ENCODE measurements around the gene LRRC8B. TPM values are rescaled to one million over a fixed set of nuclear protein-coding genes. Genes with fewer than 3 reads are reported as not detected.
A peak's percentile ranks its signal among the peaks of the same experiment; 100 is the strongest.

The LRRC8B gene
- total and polyA plus RNA-seq, 2 of the 8 experiments (the other 6 are each of a cell fraction or from before 2014, with no cell fraction given): 18.4 to 29.2 TPM

- TF ChIP-seq POU5F1 (IDR thresholded peaks at IDR 0.05; ENCODE audit: low read depth, low read length) (no peak), BRCA1 (IDR thresholded peaks at IDR 0.05; ENCODE audit: low read depth, low read length) (no peak), BCL11A (IDR thresholded peaks at IDR 0.05; ENCODE audit: low read depth in 2 of 2, low read length in 2 of 2) (no peak)
- TF ChIP-seq, protein P1, sequence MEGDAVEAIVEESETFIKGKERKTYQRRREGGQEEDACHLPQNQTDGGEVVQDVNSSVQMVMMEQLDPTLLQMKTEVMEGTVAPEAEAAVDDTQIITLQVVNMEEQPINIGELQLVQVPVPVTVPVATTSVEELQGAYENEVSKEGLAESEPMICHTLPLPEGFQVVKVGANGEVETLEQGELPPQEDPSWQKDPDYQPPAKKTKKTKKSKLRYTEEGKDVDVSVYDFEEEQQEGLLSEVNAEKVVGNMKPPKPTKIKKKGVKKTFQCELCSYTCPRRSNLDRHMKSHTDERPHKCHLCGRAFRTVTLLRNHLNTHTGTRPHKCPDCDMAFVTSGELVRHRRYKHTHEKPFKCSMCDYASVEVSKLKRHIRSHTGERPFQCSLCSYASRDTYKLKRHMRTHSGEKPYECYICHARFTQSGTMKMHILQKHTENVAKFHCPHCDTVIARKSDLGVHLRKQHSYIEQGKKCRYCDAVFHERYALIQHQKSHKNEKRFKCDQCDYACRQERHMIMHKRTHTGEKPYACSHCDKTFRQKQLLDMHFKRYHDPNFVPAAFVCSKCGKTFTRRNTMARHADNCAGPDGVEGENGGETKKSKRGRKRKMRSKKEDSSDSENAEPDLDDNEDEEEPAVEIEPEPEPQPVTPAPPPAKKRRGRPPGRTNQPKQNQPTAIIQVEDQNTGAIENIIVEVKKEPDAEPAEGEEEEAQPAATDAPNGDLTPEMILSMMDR (IDR thresholded peaks at IDR 0.05; ENCODE audit: control extremely low read depth in 1 of 3, insufficient read depth in 1 of 3, low read depth in 1 of 3, low read length in 3 of 3): peak; percentile 41 to 51 (median 44); a peak in 3 of 4 replicates
Observed at GRCh38 chr1:89632657-89633247, 108.1 kb downstream of the LRRC8B start, which contains the start of gene LRRC8C (continued).

Data from H1 (cell line).